SK-N-SH (cell line): Measurements from ENCODE around the gene H6PD. TPM values are rescaled to one million over a fixed set of nuclear protein-coding genes. Genes with fewer than 3 reads are reported as not detected.
A peak's percentile ranks its signal among the peaks of the same experiment; 100 is the strongest.

ENCODE experiments used
- CTCF ChIA-PET: fragments of 300-600, 350-600 bp; formaldehyde crosslinking; extraction: SDS; loops from one replicate; lab custom pipeline; 2021; lab: Yijun Ruan, JAX
- POLR2A ChIA-PET: fragments of 350-600 bp; sonication (Branson Sonifier 250); formaldehyde crosslinking; extraction: SDS; loops from one replicate; lab custom pipeline; 2020; ENCODE audit warnings: antibody characterized with exemption, inconsistent platforms; lab: Yijun Ruan, JAX
- DNase-seq: peaks from one replicate; pipeline ENCODE4 v3.0.0; 2012
- H2AFZ ChIP-seq: fragments of 200-600 bp; sonication (generic); 2 replicates; pipeline ENCODE4 v1.8.1; 2016; ENCODE audit warnings: antibody characterized with exemption, mild to moderate bottlenecking, low read depth
- H3F3A ChIP-seq: fragments of 200-600 bp; sonication (generic); replicated peaks from 2 replicates; pipeline ENCODE3; 2016; ENCODE audit warnings: antibody characterized with exemption, mild to moderate bottlenecking; ENCODE audit not compliant: insufficient read depth
- H3K27ac ChIP-seq, 2 experiments: fragments of 200-500 bp in 1 of 2; fragments of 200-600 bp in 1 of 2; sonication (Bioruptor generic) in 1 of 2; sonication (generic), shearing (Covaris generic) in 1 of 2; 2 replicates each; pipeline versions ENCODE4 v1.5.1 to v1.6.1; 2014 to 2016; ENCODE audit warnings: low read depth in 2 of 2, inconsistent platforms in 1 of 2, low read length in 1 of 2, mild to moderate bottlenecking in 1 of 2, mixed read lengths in 1 of 2
- H3K27me3 ChIP-seq: fragments of 200-600 bp; sonication (generic), shearing (Covaris generic); 2 replicates; pipeline ENCODE4 v1.6.1; 2016; ENCODE audit warnings: mixed run types; ENCODE audit not compliant: insufficient read depth
- H3K36me3 ChIP-seq, 2 experiments: fragments of 200-500 bp in 1 of 2; fragments of 200-600 bp in 1 of 2; sonication (Bioruptor generic) in 1 of 2; sonication (generic) in 1 of 2; replicated peaks in 1 of 2; 2 replicates each; pipeline versions ENCODE3 to v1.5.1; 2014 to 2016; ENCODE audit warnings: low read length in 1 of 2, mild to moderate bottlenecking in 1 of 2; ENCODE audit not compliant: insufficient read depth in 2 of 2, control insufficient read depth in 1 of 2
- H3K4me1 ChIP-seq, 2 experiments: fragments of 200-500 bp in 1 of 2; fragments of 200-600 bp in 1 of 2; sonication (Bioruptor generic) in 1 of 2; sonication (generic), shearing (Covaris generic) in 1 of 2; 2 replicates each; pipeline versions ENCODE4 v1.5.1 to v1.6.1; 2014 to 2016; ENCODE audit warnings: low read depth in 1 of 2, low read length in 1 of 2, mixed run types in 1 of 2; ENCODE audit not compliant: insufficient read depth in 2 of 2, control insufficient read depth in 1 of 2
- H3K4me2 ChIP-seq: fragments of 200-600 bp; sonication (generic), shearing (Covaris generic); 2 replicates; pipeline ENCODE4 v1.6.1; 2017; ENCODE audit warnings: mixed run types
- H3K4me3 ChIP-seq, 2 experiments: fragments of 200-500 bp in 1 of 2; fragments of 200-600 bp in 1 of 2; sonication (Bioruptor generic) in 1 of 2; sonication (generic), shearing (Covaris generic) in 1 of 2; 2 replicates each; pipeline versions ENCODE4 v1.5.1 to v1.8.1; 2014 to 2016; ENCODE audit warnings: low read depth in 2 of 2, inconsistent platforms in 1 of 2, low read length in 1 of 2, mild to moderate bottlenecking in 1 of 2, mixed read lengths in 1 of 2, moderate library complexity in 1 of 2
- H3K79me2 ChIP-seq: fragments of 200-600 bp; sonication (generic); 2 replicates; pipeline ENCODE4 v1.8.1; 2017; ENCODE audit warnings: mild to moderate bottlenecking; ENCODE audit not compliant: insufficient read depth
- H3K9ac ChIP-seq: fragments of 200-600 bp; sonication (generic); 2 replicates; pipeline ENCODE4 v1.6.1; 2017; ENCODE audit warnings: mixed run types
- H3K9me2 ChIP-seq: fragments of 200-600 bp; sonication (generic); 2 replicates; pipeline ENCODE4 v1.6.1; 2017; ENCODE audit warnings: mixed run types
- H3K9me3 ChIP-seq: fragments of 200-600 bp; sonication (generic); 2 replicates; pipeline ENCODE4 v1.6.1; 2017; ENCODE audit warnings: mixed run types, mild to moderate bottlenecking, moderate library complexity
- H4K20me1 ChIP-seq: fragments of 200-600 bp; sonication (generic); 2 replicates; pipeline ENCODE4 v1.6.1; 2017; ENCODE audit warnings: mild to moderate bottlenecking, mixed run types; ENCODE audit not compliant: insufficient read depth
- CHD2 ChIP-seq: fragments of 150-350 bp; IDR thresholded peaks from 2 replicates; pipeline ENCODE4 v1.6.1; 2018; ENCODE audit warnings: low read length; ENCODE audit not compliant: partially characterized antibody
- CTCF ChIP-seq: fragments of 200-600 bp; sonication (generic); IDR thresholded peaks from 2 replicates; pipeline ENCODE4 v1.6.1; 2017; ENCODE audit warnings: antibody characterized with exemption, mild to moderate bottlenecking, moderate library complexity
- EP300 ChIP-seq, 2 experiments: IDR thresholded peaks; 2 replicates each; pipeline versions ENCODE4 v1.4.0 to v1.6.1; 2012; ENCODE audit warnings: borderline replicate concordance in 1 of 2, low read depth in 1 of 2, low read length in 1 of 2
- FOSL2 ChIP-seq: IDR thresholded peaks from 2 replicates; pipeline ENCODE4 v1.4.0; 2012; ENCODE audit warnings: low read depth, mild to moderate bottlenecking, moderate library complexity, borderline replicate concordance
- FOXJ3 ChIP-seq: sonication (generic); formaldehyde crosslinking; IDR thresholded peaks from 2 replicates; pipeline ENCODE4 v1.5.1; 2020; ENCODE audit warnings: mild to moderate bottlenecking, missing genetic modification reagents
- GATA2 ChIP-seq: sonication (generic); formaldehyde crosslinking; IDR thresholded peaks from 2 replicates; pipeline ENCODE4 v1.5.0; 2020; ENCODE audit warnings: mild to moderate bottlenecking, missing genetic modification reagents
- NFIC ChIP-seq: IDR thresholded peaks from 2 replicates; pipeline ENCODE4 v1.4.0; 2012; ENCODE audit warnings: borderline replicate concordance
- PBX3 ChIP-seq: IDR thresholded peaks from 2 replicates; pipeline ENCODE4; 2012
- POLR2AphosphoS5 ChIP-seq: IDR thresholded peaks from 2 replicates; pipeline ENCODE4 v1.6.1; 2012; ENCODE audit warnings: low read depth, low read length
- RAD21 ChIP-seq: IDR thresholded peaks from 2 replicates; pipeline ENCODE4 v1.6.1; 2012; ENCODE audit warnings: mild to moderate bottlenecking, low read length
- RCOR1 ChIP-seq: fragments of 150-350 bp; IDR thresholded peaks from 2 replicates; pipeline ENCODE4 v1.6.1; 2017; ENCODE audit warnings: antibody characterized with exemption, low read length
- RXRA ChIP-seq: IDR thresholded peaks from 2 replicates; pipeline ENCODE4 v1.4.0; 2012; ENCODE audit warnings: low read depth, mild to moderate bottlenecking, borderline replicate concordance
- SIN3A ChIP-seq: IDR thresholded peaks from 2 replicates; pipeline ENCODE4 v1.6.1; 2012; ENCODE audit warnings: low read depth, mild to moderate bottlenecking, low read length, moderate library complexity, borderline replicate concordance
- SMC3 ChIP-seq: IDR thresholded peaks from 2 replicates; pipeline ENCODE4 v1.6.1; 2012; ENCODE audit warnings: low read depth, low read length, improper control_type of control experiment
- TCF12 ChIP-seq: IDR thresholded peaks from 2 replicates; pipeline ENCODE4 v1.4.0; 2012
- TEAD4 ChIP-seq: IDR thresholded peaks from 2 replicates; pipeline ENCODE4 v1.4.0; 2012; ENCODE audit warnings: mild to moderate bottlenecking, borderline replicate concordance; ENCODE audit not compliant: insufficient read depth
- YY1 ChIP-seq: IDR thresholded peaks from 2 replicates; pipeline ENCODE4 v1.4.0; 2012; ENCODE audit warnings: low read depth, mild to moderate bottlenecking
- WGBS: methylation state at CpG from one replicate; pipeline ENCODE4 v1.1.6; 2017; ENCODE audit warnings: low lambda C conversion rate; 5-methylcytosine and 5-hydroxymethylcytosine counted together
- polyA plus RNA-seq, 3 experiments: library from polyadenylated mRNA; depleted of rRNA; stranded (reverse); fragments of >200 nt; gene quantifications; 2 replicates each; pipeline ENCODE4 v1.2.3, GENCODE V29; 2012
- TF ChIP-seq, protein P1 (sequence below): fragments of 150-350 bp; IDR thresholded peaks from 2 replicates; pipeline ENCODE4 v1.6.1; 2017; ENCODE audit warnings: antibody characterized with exemption, low read length, low read depth, borderline replicate concordance
- TF ChIP-seq, protein P2 (sequence below): IDR thresholded peaks from 2 replicates; pipeline ENCODE4 v1.4.0; 2012; ENCODE audit warnings: low read depth, borderline replicate concordance

Gene H6PD
- polyA plus RNA-seq, 1 of the 3 experiments (the other 2 are of a cell fraction) = 19.1 TPM

- TF ChIP-seq, protein P1, sequence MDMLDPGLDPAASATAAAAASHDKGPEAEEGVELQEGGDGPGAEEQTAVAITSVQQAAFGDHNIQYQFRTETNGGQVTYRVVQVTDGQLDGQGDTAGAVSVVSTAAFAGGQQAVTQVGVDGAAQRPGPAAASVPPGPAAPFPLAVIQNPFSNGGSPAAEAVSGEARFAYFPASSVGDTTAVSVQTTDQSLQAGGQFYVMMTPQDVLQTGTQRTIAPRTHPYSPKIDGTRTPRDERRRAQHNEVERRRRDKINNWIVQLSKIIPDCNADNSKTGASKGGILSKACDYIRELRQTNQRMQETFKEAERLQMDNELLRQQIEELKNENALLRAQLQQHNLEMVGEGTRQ = no peak
- no peak for TF ChIP-seq SIN3A
Observed at GRCh38 chr1:9293241-9293532, 58.6 kb downstream of the H6PD start (continued).

DNA sequence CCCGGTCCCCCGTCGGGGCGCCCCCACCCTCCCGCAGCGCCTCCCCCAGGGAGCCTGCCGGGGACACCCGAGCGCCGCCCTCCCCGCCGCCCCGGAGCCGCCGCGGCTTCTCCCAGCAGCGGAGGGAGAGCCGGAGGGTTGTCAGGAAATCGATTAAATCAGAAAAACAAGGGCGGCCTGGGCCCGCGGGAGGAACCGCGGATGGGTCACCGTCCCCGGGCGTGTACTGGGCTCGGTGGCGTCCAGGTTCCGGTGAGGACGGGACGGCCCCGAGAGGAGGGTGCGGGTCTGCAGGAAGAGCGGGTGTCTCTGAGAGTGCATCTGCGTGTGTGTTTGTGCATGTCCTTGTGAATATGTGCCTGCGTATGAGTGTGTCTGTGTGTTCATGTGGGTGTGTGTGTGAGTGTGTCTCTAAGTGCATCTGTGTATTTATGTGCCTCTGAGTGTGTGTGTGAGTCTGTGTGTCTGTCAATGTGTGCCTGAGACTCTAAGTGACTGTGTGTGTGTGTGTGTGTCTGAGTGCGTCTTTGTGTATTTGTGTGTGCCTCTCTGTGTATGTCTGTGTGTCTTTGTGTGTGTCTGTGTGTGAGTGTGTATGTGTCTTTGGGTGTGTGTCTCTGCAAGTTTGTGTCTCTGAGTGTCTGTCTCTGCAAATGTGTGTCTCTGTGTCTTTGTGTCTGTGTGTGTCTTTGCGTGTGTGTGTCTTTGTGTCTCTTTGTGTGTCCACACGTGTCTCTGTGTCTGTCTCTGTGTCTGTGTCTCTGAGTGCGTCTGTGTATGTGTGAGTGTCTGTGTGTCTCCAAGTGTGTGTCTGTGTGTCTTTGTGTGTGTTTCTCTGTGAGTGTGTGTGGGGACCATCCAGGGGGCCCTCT is 59.2 kb downstream of the H6PD start:
- peak overlapping the region; percentile 84 for H3K4me2 ChIP-seq
- H3K9ac ChIP-seq = peak overlapping the region; percentile 76; the same call in 1 of the 2 replicates
- POLR2A ChIA-PET = no interaction called here
- H3K4me3 ChIP-seq = peak overlapping the region; percentile 48 to 81
- no peaks in the 10 kb centered on the region for H3K9me3 ChIP-seq
- H3K36me3 ChIP-seq = no peaks in the 10 kb centered on the region
- no peak for TF ChIP-seq RAD21
- TF ChIP-seq, protein P2, sequence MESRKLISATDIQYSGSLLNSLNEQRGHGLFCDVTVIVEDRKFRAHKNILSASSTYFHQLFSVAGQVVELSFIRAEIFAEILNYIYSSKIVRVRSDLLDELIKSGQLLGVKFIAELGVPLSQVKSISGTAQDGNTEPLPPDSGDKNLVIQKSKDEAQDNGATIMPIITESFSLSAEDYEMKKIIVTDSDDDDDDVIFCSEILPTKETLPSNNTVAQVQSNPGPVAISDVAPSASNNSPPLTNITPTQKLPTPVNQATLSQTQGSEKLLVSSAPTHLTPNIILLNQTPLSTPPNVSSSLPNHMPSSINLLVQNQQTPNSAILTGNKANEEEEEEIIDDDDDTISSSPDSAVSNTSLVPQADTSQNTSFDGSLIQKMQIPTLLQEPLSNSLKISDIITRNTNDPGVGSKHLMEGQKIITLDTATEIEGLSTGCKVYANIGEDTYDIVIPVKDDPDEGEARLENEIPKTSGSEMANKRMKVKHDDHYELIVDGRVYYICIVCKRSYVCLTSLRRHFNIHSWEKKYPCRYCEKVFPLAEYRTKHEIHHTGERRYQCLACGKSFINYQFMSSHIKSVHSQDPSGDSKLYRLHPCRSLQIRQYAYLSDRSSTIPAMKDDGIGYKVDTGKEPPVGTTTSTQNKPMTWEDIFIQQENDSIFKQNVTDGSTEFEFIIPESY = no peak
- no peak for TF ChIP-seq GATA2
- TF ChIP-seq CHD2 = no peak
- TF ChIP-seq TCF12 = no peak
- TF ChIP-seq YY1 = no peak
- no peak for TF ChIP-seq SIN3A
- TF ChIP-seq SMC3 = no peak
- TF ChIP-seq NFIC = no peak
- no peak for TF ChIP-seq FOSL2
- TF ChIP-seq RCOR1 = no peak
- WGBS = 7% methylated on average over 27 of the region's 41 CpGs
- peaks cover 51% of the 10 kb centered on the region for H3K79me2 ChIP-seq
- peak overlapping the region; percentile 56; the same call in 1 of the 2 replicates for H2AFZ ChIP-seq
- no peak for DNase-seq
- peaks cover 33% of the 10 kb centered on the region for H3F3A ChIP-seq
- no peaks in the 10 kb centered on the region for H3K27me3 ChIP-seq
- H3K4me1 ChIP-seq = peaks cover 7 to 15% of the 10 kb centered on the region in 2 experiments; a peak in 1 of 4 replicates
- CTCF ChIA-PET = no interaction called here
- H3K9me2 ChIP-seq = no peaks in the 10 kb centered on the region
- H3K27ac ChIP-seq = peak overlapping the region in 1 of 2 experiments; percentile 52; a peak in 1 of 4 replicates
- H4K20me1 ChIP-seq = peaks cover 16% of the 10 kb centered on the region

- H4K20me1 ChIP-seq = peaks cover 16% of the 10 kb centered on the region
- peak overlapping the region; percentile 84 for H3K4me2 ChIP-seq
- H2AFZ ChIP-seq = no peak overlapping the region
- no peaks in the 10 kb centered on the region for H3K36me3 ChIP-seq
- no peak for DNase-seq
- no peaks in the 10 kb centered on the region for H3K27me3 ChIP-seq
- POLR2A ChIA-PET = no interaction called here
- H3K27ac ChIP-seq = peak overlapping the region in 1 of 2 experiments; percentile 52; a peak in 1 of 4 replicates
- WGBS = 3% methylated on average over 6 of the region's 6 CpGs
- H3K9ac ChIP-seq = peak overlapping the region; percentile 76; the same call in 1 of the 2 replicates
- peaks cover 27% of the 10 kb centered on the region for H3F3A ChIP-seq
- peaks cover 7 to 15% of the 10 kb centered on the region in 2 experiments; a peak in 1 of 4 replicates for H3K4me1 ChIP-seq
- CTCF ChIA-PET = interaction anchor here (0.9 to 1.0 kb wide), 2 partner anchors 10 to 11 kb away, joined by 3 to 4 read pairs; no protein-coding TSS in a partner anchor
- H3K9me2 ChIP-seq = no peaks in the 10 kb centered on the region
- H3K9me3 ChIP-seq = no peaks in the 10 kb centered on the region
- H3K4me3 ChIP-seq = peak overlapping the region; percentile 48 to 81; a peak in 3 of 4 replicates
- peaks cover 51% of the 10 kb centered on the region for H3K79me2 ChIP-seq
- TF ChIP-seq TEAD4 (no peak), CTCF (no peak), RXRA (no peak), FOXJ3 (CRISPR knock-in tag) (no peak), PBX3 (peak; percentile 54; the same call in 1 of the 2 replicates), FOSL2 (peak; percentile 64), EP300 (IDR thresholded peaks at IDR 0.05; ENCODE audit: borderline replicate concordance in 1 of 2, low read depth in 1 of 2, low read length in 1 of 2) (peak in 1 of 2 experiments; percentile 55; a peak in 1 of 4 replicates), POLR2AphosphoS5 (no peak; the same call in 1 of the 2 replicates), RAD21 (no peak)
Observed at GRCh38 chr1:9294405-9294773, 59.8 kb downstream of the H6PD start.
